NCI-H2081 (cell line): ENCODE measurements around the gene PKD1.

ENCODE experiments used
- DNase-seq, 2 experiments: peaks; one replicate each; lab custom pipeline; 2025; lab: John Stamatoyannopoulos, UW

PKD1 gene

GRCh38 chr16:2074071-2074470 lies 61.6 kb downstream of the PKD1 start:
- DNase-seq = no peak

GRCh38 chr16:2072926-2073325 lies 62.8 kb downstream of the PKD1 start:
- no peak for DNase-seq

GRCh38 chr16:2071454-2072202 lies 64.1 kb downstream of the PKD1 start:
- DNase-seq = no peak

- DNase-seq = no peak
These were observed 64.9 kb downstream of the PKD1 start for GRCh38 chr16:2070576-2071453.

- DNase-seq = no peak
These were observed 69.6 kb downstream of the PKD1 start for GRCh38 chr16:2066139-2066538.

GRCh38 chr16:2064368-2064945 lies 71.2 kb downstream of the PKD1 start:
- no peak for DNase-seq

GRCh38 chr16:2063861-2064260 lies 71.8 kb downstream of the PKD1 start:
- no peak for DNase-seq

GRCh38 chr16:2062801-2063200 lies 72.9 kb downstream of the PKD1 start:
- DNase-seq = no peak

GRCh38 chr16:2061526-2061925 lies 74.2 kb downstream of the PKD1 start:
- DNase-seq = no peak

GRCh38 chr16:2061023-2061422 lies 74.7 kb downstream of the PKD1 start:
- DNase-seq = no peak

- DNase-seq = no peak
These were observed 75.4 kb downstream of the PKD1 start for GRCh38 chr16:2060346-2060745.

GRCh38 chr16:2058872-2059271 lies 76.8 kb downstream of the PKD1 start:
- no peak for DNase-seq

- DNase-seq = no peak
These were observed 77.3 kb downstream of the PKD1 start for GRCh38 chr16:2058420-2058819.

GRCh38 chr16:2057438-2057837 lies 78.3 kb downstream of the PKD1 start:
- no peak for DNase-seq

- no peak for DNase-seq
These were observed 78.9 kb downstream of the PKD1 start for GRCh38 chr16:2056681-2057407.

GRCh38 chr16:2056077-2056476 lies 79.6 kb downstream of the PKD1 start:
- DNase-seq = no peak

GRCh38 chr16:2054543-2055245 lies 81.0 kb downstream of the PKD1 start:
- DNase-seq = peak; percentile 91 to 95

- no peak for DNase-seq
These were observed 81.8 kb downstream of the PKD1 start for GRCh38 chr16:2053897-2054296.

GRCh38 chr16:2053211-2053610 lies 82.5 kb downstream of the PKD1 start:
- DNase-seq = no peak

- no peak for DNase-seq
These were observed 87.6 kb downstream of the PKD1 start for GRCh38 chr16:2048116-2048543.

- DNase-seq = peak; percentile 93 to 97
These were observed 88.2 kb downstream of the PKD1 start, which contains the start of the genes NTHL1 and TSC2 for GRCh38 chr16:2047330-2048115. NTHL1 (minus strand) TSS chr16:2047834; CDS start chr16:2047823, 11 bp downstream. TSC2 (plus strand) TSS chr16:2047985; CDS start chr16:2048616, 631 bp downstream.
